Measurements from ENCODE around the gene FAM171A2.

DNA sequence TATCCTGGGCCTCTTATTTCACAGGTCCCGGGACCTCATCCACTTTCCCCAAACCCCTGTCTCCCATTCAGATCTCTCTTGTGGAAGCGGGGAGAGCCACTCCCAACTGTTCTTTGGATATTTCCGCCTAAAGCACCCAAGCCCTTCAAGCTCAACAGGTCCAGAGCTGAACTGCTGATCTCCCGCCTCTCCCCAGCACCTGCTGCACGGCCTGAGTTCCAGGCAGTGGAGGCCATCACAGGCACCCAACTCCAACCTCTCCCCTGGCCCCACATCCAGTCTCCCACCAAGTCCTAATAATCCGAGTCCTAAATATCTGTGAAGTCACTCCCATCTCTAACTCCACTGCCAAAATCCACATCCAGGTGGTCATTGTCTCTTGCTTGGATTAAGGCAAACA, 19.3 kb upstream of the FAM171A2 start:
- TF ChIP-seq GATA2 (IDR thresholded peaks at IDR 0.05; ENCODE audit: low read depth, low read length) = no peak
- TF ChIP-seq GATA3 (IDR thresholded peaks at IDR 0.05; ENCODE audit: low read depth, low read length) = no peak

Measured in SH-SY5Y (cell line).